B cell (primary cell): ENCODE measurements around the gene WDR64. TPM values are rescaled to one million over a fixed set of nuclear protein-coding genes. Genes with fewer than 3 reads are reported as not detected.

ENCODE experiments used
- ATAC-seq: fragments of 200-7000 bp; cut with Tn5 transposase; one replicate; pipeline ENCODE4 v1.10.0; 2021; ENCODE audit warnings: low read depth, mild to moderate bottlenecking, moderate number of reproducible peaks, moderate library complexity
- CTCF ChIA-PET: fragments of 350-600 bp; sonication (Branson Sonifier 250); formaldehyde crosslinking; loops from one replicate; lab custom pipeline; 2021; ENCODE audit warnings: antibody characterized with exemption, inconsistent platforms; lab: Charles Lee
- POLR2A ChIA-PET: fragments of 350-600 bp; sonication (Branson Sonifier 250); formaldehyde crosslinking; loops from one replicate; lab custom pipeline; 2021; ENCODE audit warnings: antibody characterized with exemption; lab: Charles Lee
- DNase-seq: peaks from one replicate; pipeline ENCODE4 v3.0.0; 2013
- H2AFZ ChIP-seq: 2 replicates; pipeline ENCODE4 v1.6.1; 2012; ENCODE audit warnings: mild to moderate bottlenecking, low read depth, low read length; ENCODE audit not compliant: insufficient read depth, poor library complexity, severe bottlenecking
- H3K27ac ChIP-seq, 2 donors: 1 replicate in 1 of 2; 2 replicates in 1 of 2; pipeline ENCODE4 v1.5.1; 2012 to 2013; ENCODE audit warnings: low read length in 2 of 2, mild to moderate bottlenecking in 2 of 2, moderate library complexity in 1 of 2
- H3K27me3 ChIP-seq, 4 experiments: fragments of 200-600 bp in 1 of 4; sonication (generic) in 1 of 4; replicated peaks in 1 of 4; 1 replicate in 2 of 4; 2 replicates in 2 of 4; pipeline versions ENCODE4 v1.6.1 to v1.7.0; 2013 to 2016; ENCODE audit warnings: low read length in 3 of 4, mild to moderate bottlenecking in 2 of 4, mixed read lengths in 1 of 4, moderate library complexity in 1 of 4; ENCODE audit not compliant: insufficient read depth in 4 of 4, control insufficient read depth in 3 of 4; ENCODE audit errors: control extremely low read depth in 1 of 4
- H3K36me3 ChIP-seq, 2 experiments: replicated peaks in 1 of 2; 1 replicate in 1 of 2; 2 replicates in 1 of 2; pipeline versions ENCODE4 v1.6.1 to v1.7.1; 2013; ENCODE audit warnings: low read length in 1 of 2; ENCODE audit not compliant: insufficient read depth in 2 of 2, control insufficient read depth in 1 of 2; ENCODE audit errors: control extremely low read depth in 1 of 2, extremely low read depth in 1 of 2
- H3K4me1 ChIP-seq, 2 donors: fragments of 200-600 bp in 1 of 2; sonication (generic) in 1 of 2; 1 replicate in 1 of 2; 2 replicates in 1 of 2; pipeline versions ENCODE4 v1.5.1 to v1.6.1; 2013 to 2017; ENCODE audit warnings: low read length in 2 of 2; ENCODE audit not compliant: control insufficient read depth in 2 of 2, insufficient read depth in 2 of 2
- H3K4me2 ChIP-seq: replicated peaks from 2 replicates; pipeline ENCODE3; 2012; ENCODE audit warnings: mild to moderate bottlenecking, low read depth, low read length; ENCODE audit not compliant: poor library complexity, severe bottlenecking
- H3K4me3 ChIP-seq, 5 experiments: fragments of 200-600 bp in 1 of 5; sonication (generic) in 1 of 5; 1 replicate in 3 of 5; 2 replicates in 2 of 5; pipeline versions ENCODE4 v1.5.1 to v1.7.0; 2011 to 2016; ENCODE audit warnings: low read length in 4 of 5, mild to moderate bottlenecking in 4 of 5, low read depth in 2 of 5, control low read depth in 1 of 5, moderate library complexity in 1 of 5; ENCODE audit not compliant: insufficient read depth in 1 of 5; ENCODE audit errors: control extremely low read depth in 1 of 5, extremely low read depth in 1 of 5
- H3K79me2 ChIP-seq: fragments of 200-600 bp; sonication (generic); one replicate; pipeline ENCODE4 v1.6.0; 2016; ENCODE audit warnings: low read length; ENCODE audit not compliant: control insufficient read depth, insufficient read depth
- H3K9ac ChIP-seq: fragments of 200-600 bp; sonication (generic); 2 replicates; pipeline ENCODE4 v1.6.1; 2017; ENCODE audit warnings: mild to moderate bottlenecking, low read length, moderate library complexity
- H3K9me3 ChIP-seq, 3 donors: one replicate each; pipeline versions ENCODE4 v1.6.1 to v1.7.1; 2013; ENCODE audit warnings: low read length in 2 of 3; ENCODE audit not compliant: control insufficient read depth in 2 of 3, insufficient read depth in 1 of 3; ENCODE audit errors: control extremely low read depth in 1 of 3
- H4K20me1 ChIP-seq: 2 replicates; pipeline ENCODE4 v1.6.0; 2012; ENCODE audit warnings: mild to moderate bottlenecking, low read length; ENCODE audit not compliant: insufficient read depth, control insufficient read depth, poor library complexity, severe bottlenecking
- H3K27ac Mint-ChIP-seq: one replicate; pipeline ENCODE4 v1.8.0; 2021; ENCODE audit warnings: mixed read lengths
- H3K27me3 Mint-ChIP-seq: one replicate; pipeline ENCODE4 v1.8.0; 2021; ENCODE audit warnings: mixed read lengths
- H3K4me1 Mint-ChIP-seq: one replicate; pipeline ENCODE4 v1.8.0; 2021; ENCODE audit warnings: mixed read lengths
- H3K4me3 Mint-ChIP-seq: one replicate; pipeline ENCODE4 v1.8.0; 2021; ENCODE audit warnings: mixed read lengths
- H3K9me3 Mint-ChIP-seq: one replicate; pipeline ENCODE4 v1.8.0; 2022; ENCODE audit warnings: mixed read lengths; ENCODE audit not compliant: insufficient read depth
- EZH2 ChIP-seq: IDR thresholded peaks from 2 replicates; pipeline ENCODE4 v1.6.1; 2012; ENCODE audit warnings: borderline replicate concordance, low read depth, mild to moderate bottlenecking, moderate library complexity, low read length; ENCODE audit not compliant: insufficient read depth, poor library complexity, severe bottlenecking
- WGBS: methylation state at CpG from one replicate; pipeline ENCODE4 v1.1.5; 2013; ENCODE audit warnings: missing lambda C conversion rate; ENCODE audit not compliant: insufficient coverage; 5-methylcytosine and 5-hydroxymethylcytosine counted together
- intact Hi-C: fragments of 100-400 bp; cut with micrococcal nuclease; formaldehyde crosslinking; loops from one replicate; pipeline ENCODE4 v1.10.0; 2022
- polyA plus RNA-seq: library from polyadenylated mRNA; depleted of rRNA; stranded (reverse); fragments of >200 nt; gene quantifications from 2 replicates; pipeline ENCODE4 v1.2.3, GENCODE V29; 2012
- total RNA-seq, 2 donors: library from RNA; stranded (reverse); fragments of 120-200 nt in 1 of 2; gene quantifications; 1 replicate in 1 of 2; 2 replicates in 1 of 2; pipeline versions ENCODE4 v1.2.3 to v1.2.4, GENCODE V29; 2013 to 2022
- TF ChIP-seq, protein P1 (sequence below): fragments of 200-600 bp; IDR thresholded peaks from one replicate; pipeline ENCODE4 v1.8.0; 2022; ENCODE audit warnings: antibody characterized with exemption, mild to moderate bottlenecking

The WDR64 gene
- total and polyA plus RNA-seq, 2 donors (not counting 1 experiment from before 2014, with no cell fraction given) = 0.13 TPM; not detected in 1

DNA sequence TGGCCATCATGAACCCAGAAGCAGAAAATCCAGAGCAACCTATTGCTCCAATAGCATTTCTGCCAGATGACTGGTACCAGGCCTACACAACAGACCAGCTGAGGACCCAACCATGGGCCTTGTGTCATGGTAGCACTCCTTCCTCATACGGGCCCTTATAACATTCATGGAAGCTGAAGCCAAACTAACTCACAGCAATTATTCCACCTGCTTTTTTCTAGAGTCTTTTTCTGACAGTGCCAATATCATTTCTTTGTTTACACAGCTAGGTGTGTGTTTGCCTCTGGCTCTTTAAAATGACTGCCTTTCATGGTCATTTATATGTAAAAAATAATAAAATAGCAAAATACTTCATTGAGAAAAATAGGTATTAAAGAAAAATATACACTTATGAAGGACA is 3.9 kb upstream of the WDR64 start:
- no peak overlapping the region for H3K27ac ChIP-seq
- H3K27me3 Mint-ChIP-seq = peaks cover 10% of the 10 kb centered on the region
- H3K9ac ChIP-seq = no peak overlapping the region
- no peak overlapping the region for H3K4me2 ChIP-seq
- no peaks in the 10 kb centered on the region for H3K9me3 Mint-ChIP-seq
- no peaks in the 10 kb centered on the region for H3K4me1 ChIP-seq
- H3K79me2 ChIP-seq = no peaks in the 10 kb centered on the region
- no peaks in the 10 kb centered on the region for H3K36me3 ChIP-seq
- H3K4me3 Mint-ChIP-seq = no peak overlapping the region
- peaks cover 0 to 1% (median 0%) of the 10 kb centered on the region in 3 donors for H3K9me3 ChIP-seq
- peaks cover 3% of the 10 kb centered on the region for H3K4me1 Mint-ChIP-seq
- TF ChIP-seq, protein P1, sequence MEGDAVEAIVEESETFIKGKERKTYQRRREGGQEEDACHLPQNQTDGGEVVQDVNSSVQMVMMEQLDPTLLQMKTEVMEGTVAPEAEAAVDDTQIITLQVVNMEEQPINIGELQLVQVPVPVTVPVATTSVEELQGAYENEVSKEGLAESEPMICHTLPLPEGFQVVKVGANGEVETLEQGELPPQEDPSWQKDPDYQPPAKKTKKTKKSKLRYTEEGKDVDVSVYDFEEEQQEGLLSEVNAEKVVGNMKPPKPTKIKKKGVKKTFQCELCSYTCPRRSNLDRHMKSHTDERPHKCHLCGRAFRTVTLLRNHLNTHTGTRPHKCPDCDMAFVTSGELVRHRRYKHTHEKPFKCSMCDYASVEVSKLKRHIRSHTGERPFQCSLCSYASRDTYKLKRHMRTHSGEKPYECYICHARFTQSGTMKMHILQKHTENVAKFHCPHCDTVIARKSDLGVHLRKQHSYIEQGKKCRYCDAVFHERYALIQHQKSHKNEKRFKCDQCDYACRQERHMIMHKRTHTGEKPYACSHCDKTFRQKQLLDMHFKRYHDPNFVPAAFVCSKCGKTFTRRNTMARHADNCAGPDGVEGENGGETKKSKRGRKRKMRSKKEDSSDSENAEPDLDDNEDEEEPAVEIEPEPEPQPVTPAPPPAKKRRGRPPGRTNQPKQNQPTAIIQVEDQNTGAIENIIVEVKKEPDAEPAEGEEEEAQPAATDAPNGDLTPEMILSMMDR = no peak
- TF ChIP-seq EZH2 = no peak
- H3K4me3 ChIP-seq = no peak overlapping the region
- no peak for ATAC-seq
- H4K20me1 ChIP-seq = no peaks in the 10 kb centered on the region
- H2AFZ ChIP-seq = no peak overlapping the region
- POLR2A ChIA-PET = no interaction called here
- CTCF ChIA-PET = no interaction called here
- no peaks in the 10 kb centered on the region for H3K27me3 ChIP-seq
- no peak overlapping the region for H3K27ac Mint-ChIP-seq
- WGBS = 100% methylated on average over 1 of the region's 1 CpG
- DNase-seq = no peak
- intact Hi-C loops = no loop called here

GRCh38 chr1:241654019-241654418 is 1.9 kb downstream of the WDR64 start:
- Histone ChIP-seq H3K36me3 (no peaks in the 10 kb centered on the region), H2AFZ (no peak overlapping the region), H3K4me1 (no peaks in the 10 kb centered on the region), H3K27me3 (peaks cover 0 to 2% (median 0%) of the 10 kb centered on the region in 4 experiments), H3K9ac (no peak overlapping the region), H4K20me1 (no peaks in the 10 kb centered on the region), H3K4me2 (no peak overlapping the region), H3K9me3 (no peaks in the 10 kb centered on the region), H3K27ac (no peak overlapping the region), H3K4me3 (no peak overlapping the region), H3K79me2 (no peaks in the 10 kb centered on the region)
- ATAC-seq = no peak
- Mint-ChIP-seq H3K4me1 (no peaks in the 10 kb centered on the region), H3K27ac (no peak overlapping the region), H3K4me3 (no peak overlapping the region), H3K9me3 (no peaks in the 10 kb centered on the region), H3K27me3 (peaks cover 28% of the 10 kb centered on the region)
- POLR2A ChIA-PET = no interaction called here
- DNase-seq = no peak
- intact Hi-C loops = no loop called here
- no peak for TF ChIP-seq EZH2
- CTCF ChIA-PET = interaction anchor here (1.7 to 2.1 kb wide), 2 partner anchors 8 to 43 kb away, joined by 3 to 7 read pairs; no protein-coding TSS in a partner anchor
- 75% methylated on average over 1 of the region's 1 CpG for WGBS
